COLO668 (cell line): ENCODE measurements around the gene TMCC1.
"Not testable (repeated sequence)": the region's sequence is repeated elsewhere in the genome, so short reads cannot be mapped to it uniquely, and the experiment has no call there.

Experiments
- DNase-seq: peaks from one replicate; lab custom pipeline; 2025; ENCODE audit not compliant: unreplicated experiment; lab: John Stamatoyannopoulos, UW

The TMCC1 gene

GRCh38 chr3:129612534-129613366 is 280.8 kb downstream of the TMCC1 start:
- DNase-seq, result no peak

DNA sequence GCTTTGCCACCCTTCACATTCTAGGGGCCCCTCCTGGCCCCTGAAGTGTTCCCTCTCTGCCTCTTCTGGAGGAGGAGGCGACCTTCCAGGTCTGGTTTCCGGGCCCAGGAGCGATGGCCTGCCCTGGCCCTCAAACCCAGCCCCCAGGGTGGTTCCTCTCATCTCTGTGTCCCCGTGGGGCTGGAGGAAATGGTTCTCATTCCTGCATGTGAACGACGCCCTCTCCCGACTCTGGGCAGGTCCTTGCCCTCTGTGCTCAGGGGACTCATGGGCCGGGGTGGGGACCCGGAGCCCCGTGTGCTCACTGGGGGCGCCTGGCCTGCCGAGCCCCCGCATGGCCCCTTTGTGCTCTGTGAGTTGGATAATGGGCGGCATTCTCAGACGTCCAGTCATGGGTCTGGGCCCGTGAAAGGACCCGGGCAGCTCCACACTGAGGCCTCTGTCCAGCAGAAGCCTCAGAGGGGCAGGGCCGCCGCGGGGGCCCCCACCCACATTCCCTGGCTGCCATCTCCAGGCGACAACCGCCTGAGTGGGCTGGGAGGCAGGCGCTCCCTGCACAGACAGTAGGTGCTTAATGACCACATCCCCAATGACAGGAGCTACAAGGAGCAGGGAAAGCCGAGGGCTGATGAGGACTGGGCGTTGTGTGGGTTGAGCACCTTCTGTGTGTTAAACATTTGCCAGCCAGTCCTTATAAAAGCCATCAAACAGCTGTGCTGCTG is 281.5 kb downstream of the TMCC1 start:
- no peak for DNase-seq

DNA sequence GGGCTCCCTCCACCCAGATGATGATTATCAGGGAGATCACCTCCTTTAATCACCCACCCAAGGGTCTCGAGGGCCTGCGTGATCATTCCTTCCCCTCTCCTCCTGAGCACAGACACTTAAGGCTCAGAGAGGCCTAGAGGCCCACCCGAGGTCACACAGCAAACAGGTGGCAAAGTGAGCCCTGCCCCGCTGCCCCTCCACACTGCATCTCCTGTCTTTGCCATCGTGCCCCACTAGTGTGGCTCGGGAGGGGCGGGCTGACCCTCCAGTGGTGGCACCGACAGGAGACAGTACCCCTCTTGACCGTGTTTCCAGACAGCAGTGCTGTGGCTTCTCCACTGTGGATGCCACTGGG is 282.1 kb downstream of the TMCC1 start:
- no peak for DNase-seq

GRCh38 chr3:129610794-129611445 is 282.6 kb downstream of the TMCC1 start:
- not testable (repeated sequence) for DNase-seq

DNA sequence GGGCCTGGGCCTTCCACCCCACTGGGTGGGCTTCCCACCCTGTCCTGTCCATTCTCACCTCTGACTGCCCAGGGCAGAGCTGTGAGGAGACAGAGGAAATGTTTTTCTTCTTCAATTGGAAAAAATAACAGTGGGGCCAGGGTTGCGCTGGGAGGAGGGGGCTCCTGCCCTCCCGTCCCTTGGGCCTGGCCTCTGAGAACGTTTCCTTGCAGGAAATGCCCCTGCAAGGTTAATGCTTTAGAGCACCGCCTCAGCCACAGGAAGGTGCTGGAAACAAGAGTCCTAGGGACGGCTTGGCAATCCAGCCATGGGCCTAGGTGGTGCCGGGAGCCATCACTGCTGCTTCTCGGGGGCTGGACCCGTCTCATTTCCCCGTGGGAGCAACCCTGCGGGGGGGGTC is 283.2 kb downstream of the TMCC1 start:
- DNase-seq, result no peak

GRCh38 chr3:129609591-129610182 is 283.8 kb downstream of the TMCC1 start:
- DNase-seq, result no peak

- no peak for DNase-seq
Observed at GRCh38 chr3:129608936-129609590, 284.4 kb downstream of the TMCC1 start.

DNA sequence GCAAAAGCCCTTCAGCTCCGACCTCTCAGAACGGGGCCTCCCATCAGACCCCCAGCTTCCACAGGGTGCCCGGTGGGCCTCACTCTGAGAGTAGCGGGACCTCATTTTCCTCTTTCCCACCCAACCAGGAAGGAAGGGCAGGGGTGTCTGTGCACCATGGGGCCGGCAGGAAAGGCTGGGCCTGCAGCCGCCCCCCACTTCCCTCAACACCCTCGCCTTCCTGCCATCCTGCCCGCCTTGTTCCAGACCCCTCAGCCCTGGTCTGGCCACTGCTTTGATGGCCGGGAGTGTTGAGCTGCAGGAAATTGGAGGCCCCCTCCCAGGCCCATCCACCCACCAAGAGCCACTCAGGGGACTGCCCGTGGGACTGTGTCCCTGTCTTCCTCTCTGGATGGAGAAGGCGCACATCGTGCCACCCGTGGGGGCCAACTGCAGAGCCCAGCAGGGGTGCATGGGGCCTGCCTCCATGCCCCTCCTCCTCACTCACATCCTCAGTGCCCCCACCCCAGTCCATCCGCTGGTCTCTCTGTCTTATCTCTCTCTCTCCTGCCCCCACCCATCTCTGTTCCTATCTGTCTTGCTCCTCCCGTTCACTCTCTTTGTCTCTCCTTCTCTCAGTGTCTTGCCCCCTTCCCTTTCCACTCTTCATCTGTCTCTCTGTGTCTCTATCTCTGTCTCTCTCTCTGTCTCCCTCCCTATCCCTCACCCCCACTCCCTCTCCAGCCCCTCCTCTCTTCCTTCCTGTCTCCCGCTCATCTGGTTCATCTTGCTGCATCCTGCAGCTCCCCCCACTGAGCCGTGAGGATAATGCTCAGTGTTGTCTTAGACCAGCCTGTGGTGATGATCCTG is 285.2 kb downstream of the TMCC1 start:
- peak; percentile 35 for DNase-seq

DNA sequence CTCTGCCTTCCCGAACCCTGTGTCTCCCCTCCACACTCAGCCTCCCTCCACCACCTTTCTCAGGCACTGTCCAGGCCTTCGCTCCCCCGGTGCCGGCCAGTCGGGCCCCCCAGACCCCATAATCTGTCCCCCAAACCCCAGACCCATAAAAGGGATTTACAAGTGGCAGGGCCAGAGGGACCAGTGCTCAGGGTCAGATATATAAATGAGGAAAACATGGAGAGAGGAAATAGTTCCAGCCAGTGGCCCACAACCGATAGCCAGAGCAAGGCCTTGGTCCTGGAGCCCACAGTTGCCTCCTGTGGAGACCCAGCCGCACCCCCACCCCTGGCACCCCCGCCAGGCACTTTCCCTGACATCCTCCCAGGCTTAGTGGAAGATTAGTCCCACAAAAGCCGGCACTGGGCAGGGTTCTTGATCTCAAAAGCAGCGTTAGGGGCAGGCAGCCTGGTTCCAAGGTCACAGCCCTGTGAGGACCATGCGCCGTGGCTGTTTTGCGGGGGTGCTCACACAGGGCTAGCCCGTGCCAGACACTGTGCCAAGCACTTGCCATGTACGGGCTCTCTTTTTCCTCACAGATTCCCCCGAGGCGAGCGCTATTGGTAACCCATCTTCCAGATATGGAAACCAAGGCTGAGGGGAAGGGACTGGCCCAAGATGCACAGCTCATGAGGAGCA is 286.0 kb downstream of the TMCC1 start:
- no peak for DNase-seq

GRCh38 chr3:129606636-129607390 is 286.7 kb downstream of the TMCC1 start, which contains the start of gene PLXND1:
PLXND1 (minus strand) TSS chr3:129606676; CDS start chr3:129606639, 37 bp downstream.
- peak; percentile 61 for DNase-seq

DNA sequence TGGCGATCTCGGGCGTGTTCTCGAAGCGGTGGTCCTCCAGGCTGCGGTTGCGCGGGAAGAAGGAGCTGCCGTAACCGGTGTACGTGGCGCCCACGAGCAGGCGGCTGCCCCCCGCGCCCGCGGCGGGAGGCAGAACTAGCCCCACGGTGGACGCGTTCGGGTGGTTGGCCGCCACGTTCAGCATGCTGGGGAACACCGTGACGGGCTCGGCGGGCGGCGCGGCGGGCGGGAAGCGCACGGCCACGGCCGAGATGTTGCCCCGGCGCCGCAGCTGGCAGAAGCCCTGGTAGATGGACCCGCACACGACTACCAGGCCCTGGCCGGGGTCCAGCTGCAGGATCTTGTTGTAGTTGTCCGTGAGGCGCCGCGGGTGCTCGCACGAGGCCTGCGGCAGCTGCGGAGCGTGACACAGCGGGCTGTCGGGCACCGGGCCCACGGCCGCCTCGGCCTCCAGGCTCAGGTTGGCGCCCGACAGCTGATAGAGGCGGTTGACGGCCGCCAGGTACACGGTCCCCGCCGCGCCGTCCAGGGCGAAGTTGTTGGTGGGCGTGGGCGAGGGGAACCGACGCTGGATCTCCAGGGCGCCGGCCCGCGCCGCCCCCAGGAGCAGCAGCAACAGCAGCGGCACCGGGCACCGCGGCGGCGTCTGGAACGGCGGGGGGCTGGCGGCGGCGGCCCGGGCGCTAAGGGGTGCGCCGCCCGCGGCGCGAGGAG is 287.4 kb downstream of the TMCC1 start:
- DNase-seq, result peak; percentile 57

DNA sequence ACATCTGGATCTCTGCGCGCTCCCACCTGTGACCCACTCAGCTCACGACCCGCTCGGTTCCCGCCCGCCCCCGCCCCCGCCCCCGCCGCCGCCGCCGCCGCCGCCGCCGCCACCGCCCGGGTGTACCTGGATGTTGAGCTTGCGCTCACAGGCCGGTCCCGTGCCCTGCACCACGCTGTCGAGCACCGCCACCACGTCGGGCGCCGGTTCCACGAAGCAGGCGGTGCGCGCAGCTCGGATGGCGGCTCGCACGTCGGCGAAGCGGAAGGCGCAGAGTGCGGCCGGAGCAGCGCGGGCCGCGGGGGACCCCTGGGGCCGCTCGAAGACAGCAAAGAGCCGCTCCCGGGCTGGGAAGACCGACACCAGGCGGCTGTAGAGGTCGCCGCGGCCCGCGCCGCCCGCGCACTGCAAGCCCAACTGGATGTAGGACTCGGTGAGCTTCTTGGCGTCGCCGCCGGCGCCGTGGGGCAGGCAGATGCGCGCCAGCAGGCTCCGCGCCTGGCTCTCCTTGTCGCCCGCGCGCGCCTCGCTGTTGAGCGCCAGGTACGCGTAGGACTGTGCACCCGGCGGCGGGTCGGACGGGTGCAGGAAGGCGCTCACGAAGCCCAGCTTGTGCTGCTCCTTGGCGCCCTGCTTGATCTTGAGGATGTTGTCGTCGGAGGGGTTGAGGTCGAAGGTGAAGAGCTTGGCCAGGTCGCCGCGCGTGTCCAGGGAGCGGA is 288.1 kb downstream of the TMCC1 start:
- DNase-seq, result peak; percentile 76

DNA sequence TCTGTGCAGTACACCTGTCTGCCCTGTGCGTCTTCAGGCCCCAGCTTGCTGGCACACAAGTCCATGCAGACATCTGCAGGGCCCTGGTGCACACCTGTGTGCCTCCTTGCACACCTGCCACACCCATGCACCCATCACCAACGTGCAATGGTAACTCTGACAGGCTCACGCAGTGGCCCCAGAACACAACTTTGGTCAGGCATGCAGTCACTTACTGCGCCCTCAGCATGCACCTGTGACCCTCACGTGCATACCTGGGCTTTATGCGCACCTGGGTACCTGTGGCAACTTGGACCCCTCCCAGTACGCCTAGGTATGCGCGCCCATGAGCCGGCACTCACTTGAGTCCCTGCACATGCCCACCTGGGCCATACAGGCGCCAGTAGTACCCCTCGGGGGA is 288.7 kb downstream of the TMCC1 start:
- DNase-seq, result peak; percentile 45

GRCh38 chr3:129603991-129604749 is 289.3 kb downstream of the TMCC1 start:
- no peak for DNase-seq

DNA sequence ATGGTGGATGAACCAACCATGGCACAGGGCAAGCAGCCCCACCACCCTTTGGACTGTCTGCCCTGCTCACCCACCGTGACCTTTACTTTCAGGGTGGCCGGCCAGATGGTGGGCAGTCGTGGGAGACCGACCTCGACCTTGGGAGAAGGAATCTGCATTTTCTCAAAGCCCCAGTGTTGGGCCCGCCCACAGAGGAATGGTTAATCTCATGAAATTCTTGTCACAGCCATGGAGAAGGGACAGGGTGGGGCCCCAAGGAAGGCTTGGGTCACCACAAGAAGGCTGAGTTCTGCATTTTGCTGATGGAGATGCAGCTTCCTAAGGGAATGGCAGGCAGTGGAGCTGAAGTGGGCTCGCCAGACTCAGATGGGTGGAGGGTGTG is 290.0 kb downstream of the TMCC1 start:
- DNase-seq, result no peak

- no peak for DNase-seq
Observed at GRCh38 chr3:129602730-129603560, 290.6 kb downstream of the TMCC1 start.
